K562 (cell line): ENCODE data around the gene METTL18. TPM values are rescaled to one million over a fixed set of nuclear protein-coding genes. Genes with fewer than 3 reads are reported as not detected.

Source experiments
- ATAC-seq: fragments of 200-7000 bp; cut with Tn5 transposase; 3 replicates; pipeline ENCODE4 v1.9.1; 2020; ENCODE audit warnings: moderate library complexity
- Bru-seq: library from RNA; stranded (reverse); fragments of 400-500 nt; gene quantifications from one replicate; lab custom pipeline; 2021; lab: Mats Ljungman, UMichigan
- BruChase-seq, 2 experiments: library from RNA; stranded (reverse); fragments of 400-500 nt; gene quantifications; one replicate each; lab custom pipeline; 2021; lab: Mats Ljungman, UMichigan
- BruUV-seq: library from RNA; stranded (reverse); fragments of 400-500 nt; replicated peaks from 2 replicates; lab custom pipeline; 2021; lab: Mats Ljungman, UMichigan
- CTCF ChIA-PET: fragments of 300-600 bp; formaldehyde crosslinking; extraction: SDS; loops from one replicate; lab custom pipeline; 2021; ENCODE audit warnings: low intra/inter-chr PET ratio; lab: Yijun Ruan, JAX
- POLR2A ChIA-PET: fragments of 300-600, 350-650 bp; sonication (Branson Sonifier 250); formaldehyde crosslinking; extraction: SDS; loops from one replicate; lab custom pipeline; 2021; ENCODE audit warnings: antibody characterized with exemption, inconsistent platforms; lab: Yijun Ruan, JAX
- DNase-seq, 4 experiments: peaks; one replicate each; pipeline versions ENCODE4 v3.0.0 to v3.0.0-alpha.2; 2011 to 2018; ENCODE audit warnings: low spot score in 3 of 4, mixed read lengths in 3 of 4; ENCODE audit errors: extremely low read depth in 1 of 4
- FAIRE-seq: peaks from 2 replicates; lab custom pipeline; 2011; peaks lifted over from hg19 to GRCh38; lab: Jason Lieb, UNC
- H2AFZ ChIP-seq: 2 replicates; pipeline ENCODE4 v1.6.0; 2011; ENCODE audit warnings: low read depth, low read length, control low read depth, inconsistent platforms
- H3K27ac ChIP-seq: fragments of 200-600 bp; 3 replicates; pipeline ENCODE4 v1.8.0; 2011; ENCODE audit warnings: low read depth, mild to moderate bottlenecking, control low read depth, inconsistent platforms, low read length, moderate library complexity, mixed read lengths; ENCODE audit errors: extremely low read depth
- H3K27me3 ChIP-seq, 2 experiments: fragments of 300-600 bp in 1 of 2; 2 replicates in 1 of 2; 3 replicates in 1 of 2; pipeline versions ENCODE4 v1.6.0 to v1.8.0; 2011; ENCODE audit warnings: inconsistent platforms in 2 of 2, low read length in 2 of 2, mild to moderate bottlenecking in 1 of 2, mixed read lengths in 1 of 2, moderate library complexity in 1 of 2; ENCODE audit not compliant: control insufficient read depth in 2 of 2, insufficient read depth in 2 of 2
- H3K36me3 ChIP-seq: fragments of 300-600 bp; 3 replicates; pipeline ENCODE4 v1.8.0; 2011; ENCODE audit warnings: mild to moderate bottlenecking, low read length, inconsistent platforms; ENCODE audit not compliant: control insufficient read depth, insufficient read depth
- H3K4me1 ChIP-seq, 2 experiments: fragments of 200-600 bp in 1 of 2; replicated peaks in 1 of 2; 2 replicates in 1 of 2; 3 replicates in 1 of 2; pipeline versions ENCODE4 v1.5.1 to v1.8.0; 2011; ENCODE audit warnings: inconsistent platforms in 2 of 2, low read length in 2 of 2, mild to moderate bottlenecking in 1 of 2, mixed read lengths in 1 of 2, moderate library complexity in 1 of 2; ENCODE audit not compliant: control insufficient read depth in 2 of 2, insufficient read depth in 2 of 2
- H3K4me2 ChIP-seq: 2 replicates; pipeline ENCODE4 v1.6.1; 2011; ENCODE audit warnings: low read length, control low read depth, inconsistent platforms, mixed read lengths; ENCODE audit not compliant: insufficient read depth
- H3K4me3 ChIP-seq: fragments of 200-600 bp; sonication (generic), shearing (Covaris generic); 2 replicates; pipeline ENCODE4 v1.5.1; 2016; ENCODE audit warnings: control low read depth, inconsistent platforms
- H3K79me2 ChIP-seq: fragments of 200-600 bp; 3 replicates; pipeline ENCODE4 v1.8.0; 2011; ENCODE audit warnings: low read length, inconsistent platforms; ENCODE audit not compliant: control insufficient read depth, insufficient read depth
- H3K9ac ChIP-seq, 2 experiments: 2 replicates each; pipeline versions ENCODE4 v1.6.0 to v1.6.1; 2011; ENCODE audit warnings: low read depth in 2 of 2, low read length in 2 of 2, control low read depth in 1 of 2, inconsistent platforms in 1 of 2, mild to moderate bottlenecking in 1 of 2, mixed read lengths in 1 of 2; ENCODE audit not compliant: insufficient read depth in 1 of 2
- H3K9me1 ChIP-seq: one replicate; pipeline ENCODE4 v1.6.0; 2011; ENCODE audit warnings: inconsistent platforms, mild to moderate bottlenecking, low read length, moderate library complexity; ENCODE audit not compliant: control insufficient read depth, insufficient read depth
- H3K9me3 ChIP-seq: replicated peaks from 2 replicates; pipeline ENCODE4 v1.5.1; 2011; ENCODE audit warnings: low read depth, low read length, inconsistent platforms; ENCODE audit not compliant: control insufficient read depth, insufficient read depth
- H4K20me1 ChIP-seq: replicated peaks from 2 replicates; pipeline ENCODE4 v1.6.1; 2011; ENCODE audit warnings: low read length, inconsistent platforms, mixed read lengths; ENCODE audit not compliant: control insufficient read depth, insufficient read depth
- CBX2 ChIP-seq: fragments of 200-600 bp; sonication (generic); IDR thresholded peaks from one replicate; pipeline ENCODE4 v1.6.1; 2012; ENCODE audit warnings: mild to moderate bottlenecking, low read length, inconsistent platforms; ENCODE audit not compliant: insufficient read depth, poor library complexity, severe bottlenecking
- CEBPZ ChIP-seq: fragments of 150-350 bp; IDR thresholded peaks from 2 replicates; pipeline ENCODE4 v1.6.1; 2014; ENCODE audit warnings: low read depth, mild to moderate bottlenecking, low read length, borderline replicate concordance
- POU5F1 ChIP-seq: fragments of 150-350 bp; IDR thresholded peaks from 2 replicates; pipeline ENCODE4 v1.6.1; 2014; ENCODE audit warnings: borderline replicate concordance, low read length, low read depth, mild to moderate bottlenecking; ENCODE audit not compliant: partially characterized antibody
- TAF15 ChIP-seq: fragments of 200-400 bp; formaldehyde crosslinking; IDR thresholded peaks from 2 replicates; pipeline ENCODE4 v1.6.1; 2017; ENCODE audit warnings: mild to moderate bottlenecking, low read depth, low read length, moderate library complexity
- TSC22D4 ChIP-seq: fragments of 450-650 bp; IDR thresholded peaks from 2 replicates; pipeline ENCODE4 v1.6.1; 2016; ENCODE audit warnings: missing genetic modification characterization, missing biosample characterization, control low read depth
- ZNF445 ChIP-seq: fragments of 250-450 bp; sonication (Bioruptor Pico); IDR thresholded peaks from 2 replicates; pipeline ENCODE4 v1.4.0; 2020; ENCODE audit warnings: low read depth, mild to moderate bottlenecking, moderate library complexity
- ZNF75A ChIP-seq: fragments of 450-650 bp; formaldehyde crosslinking; IDR thresholded peaks from 2 replicates; pipeline ENCODE4 v1.4.0; 2020; ENCODE audit warnings: mild to moderate bottlenecking
- WGBS: fragments of 100-300 bp; shearing (Covaris generic); methylation state at CpG from one replicate; pipeline ENCODE4 v1.1.6; 2016; ENCODE audit warnings: low coverage, mixed read lengths; ENCODE audit not compliant: insufficient coverage; ENCODE audit errors: missing lambda C conversion rate; 5-methylcytosine and 5-hydroxymethylcytosine counted together
- in situ Hi-C: fragments of 300-500 bp; cut with MboI; formaldehyde crosslinking; loops from 4 replicates; pipeline ENCODE4 v1.15.0; 2018; ENCODE audit warnings: inconsistent platforms, mixed read lengths
- intact Hi-C: fragments of 100-400 bp; cut with micrococcal nuclease; formaldehyde crosslinking; loops from 2 replicates; pipeline ENCODE4 v1.14.2; 2022
- long read RNA-seq, 3 experiments: library from polyadenylated mRNA in 2 of 3; library from RNA in 1 of 3; unstranded in 2 of 3; stranded (forward) in 1 of 3; transcript quantifications; one replicate each; pipeline ENCODE4 v2.0.0, GENCODE V29; 2019 to 2022
- polyA minus RNA-seq, 3 experiments: library from RNA; depleted of rRNA, polyadenylated mRNA; stranded (reverse); fragments of >200 nt; gene quantifications; 2 replicates each; pipeline ENCODE4 v1.2.3, GENCODE V29; 2011
- polyA plus RNA-seq, 8 experiments: library from polyadenylated mRNA; depleted of rRNA in 4 of 8; stranded (reverse) in 5 of 8; unstranded in 3 of 8; fragments of >200 nt; fragmentation: Nextera tagmentation in 2 of 8; fragmentation: Illumina TruSeq in 1 of 8; extraction: Ambion mirVana in 2 of 8; extraction: Trizol in 1 of 8; gene quantifications; 2 replicates each; pipeline versions ENCODE4 v1.2.1 to v1.2.3, GENCODE V29; 2011 to 2014; ENCODE audit warnings: inconsistent platforms in 1 of 8, missing spikeins in 1 of 8
- total RNA-seq, 7 experiments: library from RNA; depleted of rRNA in 6 of 7; stranded (reverse); fragments of >200 nt in 6 of 7; fragmentation: Illumina TruSeq in 2 of 7; extraction: Trizol in 2 of 7; gene quantifications; 2 replicates each; pipeline versions ENCODE4 v1.2.1 to v1.2.3, GENCODE V29; 2011 to 2021; ENCODE audit warnings: low replicate concordance in 1 of 7
- TF ChIP-seq, protein P1 (sequence below): fragments of 250-450 bp; sonication (Bioruptor Pico); IDR thresholded peaks from 2 replicates; pipeline ENCODE4 v1.5.0; 2020; ENCODE audit warnings: mild to moderate bottlenecking

METTL18 gene
- 2.8 and 11.2 TPM in 2 replicates for total RNA-seq (2011; cell fraction: chromatin; rRNA removed; ENCODE audit: low replicate concordance)
- total RNA-seq (2011; cell fraction: nucleolus; rRNA removed): 2.7 and 3.3 TPM in 2 replicates
- 5.2 and 5.3 TPM in 2 replicates for total RNA-seq (2011; cell fraction: nucleoplasm; rRNA removed)
- 9.5 TPM in 2 replicates for total RNA-seq (2014; rRNA removed)
- 20.8 and 23.5 TPM in 2 replicates for total RNA-seq (2014; rRNA removed; fragmentation: Illumina TruSeq; extraction: Trizol)
- total RNA-seq (2015; rRNA removed; fragmentation: Illumina TruSeq; extraction: Trizol): 12.9 and 14.7 TPM in 2 replicates
- total RNA-seq (2021): 9.9 and 11.7 TPM in 2 replicates
- polyA plus RNA-seq (2011; rRNA removed): 10.7 and 16.5 TPM in 2 replicates
- 1.4 and 2.2 TPM in 2 replicates for polyA plus RNA-seq (2011; cell fraction: cytosol; rRNA removed)
- polyA plus RNA-seq (2011; cell fraction: nucleus; rRNA removed): 3.5 and 5.1 TPM in 2 replicates
- 10.5 and 11.0 TPM in 2 replicates for polyA plus RNA-seq (2012)
- polyA plus RNA-seq (2014; fragmentation: Illumina TruSeq; extraction: Trizol): 10.6 and 13.4 TPM in 2 replicates
- polyA plus RNA-seq (2014; fragmentation: Nextera tagmentation; extraction: Ambion mirVana): 10 to 100 TPM; 36.4 to 40.2 TPM
- 12.7 and 12.8 TPM in 2 replicates for polyA plus RNA-seq (2014; rRNA removed)
- polyA minus RNA-seq (2011; rRNA and poly(A)+ RNA removed): 7.4 and 8.9 TPM in 2 replicates
- polyA minus RNA-seq (2011; cell fraction: cytosol; rRNA and poly(A)+ RNA removed): 3.1 and 3.7 TPM in 2 replicates
- polyA minus RNA-seq (2011; cell fraction: nucleus; rRNA and poly(A)+ RNA removed): 5.5 and 10.3 TPM in 2 replicates
- Bru-seq, nascent RNA: percentile 94 among the genes with signal in this experiment
- percentile 89 among the genes with signal in this experiment for BruChase-seq, experiment 1, labeled RNA remaining after a 2-hour chase
- BruChase-seq, experiment 2, labeled RNA remaining after a 6-hour chase: percentile 86 among the genes with signal in this experiment
- long read RNA-seq, experiment 1, transcript METTL18-203 (2 exons, 850 nt): minor isoform, 5 of 25 reads
- long read RNA-seq, experiment 1, transcript METTL18-202 (2 exons, 1,521 nt): major isoform, 17 of 25 reads
- long read RNA-seq, experiment 1, partial matches to known transcripts: 0 of 25 reads
- long read RNA-seq, experiment 1, other reads (novel, unspliced or antisense): 3 of 25 reads
- long read RNA-seq, experiment 2, transcript METTL18-202 (2 exons, 1,521 nt): major isoform, 12 of 16 reads
- long read RNA-seq, experiment 2, partial matches to known transcripts: 0 of 16 reads
- long read RNA-seq, experiment 2, other reads (novel, unspliced or antisense): 4 of 16 reads
- long read RNA-seq, experiment 3, transcript METTL18-202 (2 exons, 1,521 nt): major isoform, 20 of 25 reads
- long read RNA-seq, experiment 3, partial matches to known transcripts: 1 of 25 reads
- long read RNA-seq, experiment 3, other reads (novel, unspliced or antisense): 1 of 25 reads

- H3K27me3 ChIP-seq: no peaks in the 10 kb centered on the region
- WGBS: under 1% methylated on average over 47 of the region's 48 CpGs
- H3K36me3 ChIP-seq: peaks cover 34% of the 10 kb centered on the region; the same call in 2 of the 3 replicates
- peak within 1 kb of the TSS; percentile 92 for H3K4me2 ChIP-seq
- peak within 1 kb of the TSS; percentile 85 for H3K27ac ChIP-seq
- DNase-seq: peak; percentile 94 to 98 (median 95)
- peaks cover 0 to 8% of the 10 kb centered on the region in 2 experiments; a peak in 2 of 5 replicates for H3K4me1 ChIP-seq
- no peaks in the 10 kb centered on the region for H3K9me1 ChIP-seq
- no peaks in the 10 kb centered on the region for H4K20me1 ChIP-seq
- in situ Hi-C loops (no loop called here), intact Hi-C loops (loop anchor here (1.0 to 5.0 kb wide), 2 partner anchors 99 to 307 kb away; partner anchors contain the start of genes SCYL3 and SLC19A2)
- TSS peak; percentile 84 for BruUV-seq
- peak within 1 kb of the TSS; percentile 92 to 93 for H3K9ac ChIP-seq
- ChIA-PET POLR2A (interaction anchor here (0.6 to 1.5 kb wide), 6 partner anchors 12 to 747 kb away, joined by 3 to 4 read pairs (median 3); partner anchors contain the start of gene SCYL3), CTCF (no interaction called here)
- peak within 1 kb of the TSS; percentile 65 for H3K4me3 ChIP-seq
- H2AFZ ChIP-seq: peak within 1 kb of the TSS; percentile 98
- peak; percentile 98 for ATAC-seq
- H3K9me3 ChIP-seq: no peaks in the 10 kb centered on the region
- FAIRE-seq: peak; percentile 95
- H3K79me2 ChIP-seq: peaks cover 47% of the 10 kb centered on the region
- no peak for TF ChIP-seq CBX2
- TF ChIP-seq, protein P1, sequence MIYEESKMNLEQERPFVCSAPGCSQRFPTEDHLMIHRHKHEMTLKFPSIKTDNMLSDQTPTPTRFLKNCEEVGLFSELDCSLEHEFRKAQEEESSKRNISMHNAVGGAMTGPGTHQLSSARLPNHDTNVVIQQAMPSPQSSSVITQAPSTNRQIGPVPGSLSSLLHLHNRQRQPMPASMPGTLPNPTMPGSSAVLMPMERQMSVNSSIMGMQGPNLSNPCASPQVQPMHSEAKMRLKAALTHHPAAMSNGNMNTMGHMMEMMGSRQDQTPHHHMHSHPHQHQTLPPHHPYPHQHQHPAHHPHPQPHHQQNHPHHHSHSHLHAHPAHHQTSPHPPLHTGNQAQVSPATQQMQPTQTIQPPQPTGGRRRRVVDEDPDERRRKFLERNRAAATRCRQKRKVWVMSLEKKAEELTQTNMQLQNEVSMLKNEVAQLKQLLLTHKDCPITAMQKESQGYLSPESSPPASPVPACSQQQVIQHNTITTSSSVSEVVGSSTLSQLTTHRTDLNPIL (CRISPR knock-in tag): no peak
- TF ChIP-seq TSC22D4 (tag): no peak
- 0 out of 2 replicates have a peak, but pooled peaks have one; percentile 30 for TF ChIP-seq ZNF445 (CRISPR knock-in tag)
- TF ChIP-seq ZNF75A (CRISPR knock-in tag): no peak
- TF ChIP-seq CEBPZ: no peak
- TF ChIP-seq POU5F1: no peak
- TF ChIP-seq TAF15: no peak
These were observed at the start of gene METTL18 for GRCh38 chr1:169794530-169795416. Gene METTL18, minus strand, starts transcription at chr1:169794907. Its CDS starts 1,212 bp downstream, at chr1:169793695.
